H1 (cell line): ENCODE measurements around the gene AIM2. TPM values are rescaled to one million over a fixed set of nuclear protein-coding genes. Genes with fewer than 3 reads are reported as not detected.

ENCODE experiments used
- EP300 ChIP-seq, 2 experiments: IDR thresholded peaks; 1 replicate in 1 of 2; 2 replicates in 1 of 2; pipeline ENCODE4 v1.6.1; 2011 to 2012; ENCODE audit warnings: low read depth in 2 of 2, low read length in 2 of 2, mild to moderate bottlenecking in 2 of 2, borderline replicate concordance in 1 of 2, inconsistent platforms in 1 of 2, moderate library complexity in 1 of 2
- polyA plus RNA-seq, 7 experiments: library from polyadenylated mRNA; depleted of rRNA in 3 of 7; stranded (reverse) in 5 of 7; unstranded in 2 of 7; fragments of >200 nt in 5 of 7; fragments of 200-250 nt in 2 of 7; gene quantifications; 1 replicate in 5 of 7; 2 replicates in 1 of 7; 4 replicates in 1 of 7; pipeline versions ENCODE4 v1.2.1 to v1.2.3, GENCODE V29; 2011 to 2013; ENCODE audit warnings: missing spikeins in 2 of 7, mixed read lengths in 2 of 7
- total RNA-seq: library from RNA; stranded (reverse); fragmentation: NEBNext Ultra II Directional; extraction: Animal tissue kit (Norgen Biotek cat#: 25700); gene quantifications from 2 replicates; pipeline ENCODE4 v1.2.1, GENCODE V29; 2021

Gene AIM2
- total and polyA plus RNA-seq, 2 of the 8 experiments (the other 6 are each of a cell fraction or from before 2014, with no cell fraction given): 0.21 to 2.1 TPM

DNA sequence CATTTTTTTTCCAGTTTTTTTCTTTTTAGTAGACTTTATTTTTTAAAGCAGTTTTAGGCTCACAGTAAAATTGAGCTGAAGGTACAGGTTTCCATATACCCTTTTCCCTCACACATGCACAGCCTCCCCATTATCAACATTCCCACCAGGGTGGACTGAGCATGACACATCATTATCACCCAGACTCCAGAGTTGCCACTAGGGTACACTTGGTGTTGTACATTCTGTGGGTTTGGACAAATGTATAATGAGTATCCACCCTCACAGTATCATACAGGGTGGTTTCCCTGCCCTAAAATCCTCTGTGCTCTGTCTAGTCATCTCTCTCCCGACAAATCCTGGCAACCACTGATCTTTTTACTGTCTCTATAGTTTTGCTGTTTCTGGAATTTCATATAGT lies 3.0 kb upstream of the AIM2 start (continued):
- TF ChIP-seq EP300 (IDR thresholded peaks at IDR 0.05; ENCODE audit: borderline replicate concordance in 1 of 2, low read depth in 2 of 2, low read length in 2 of 2): no peak
